NCI-H526 treated with DMSO at 0.1 percent for 48 hours (cell line): ENCODE results near the gene ATXN10.
"Not testable (repeated sequence)": the region's sequence is repeated elsewhere in the genome, so short reads cannot be mapped to it uniquely, and the experiment has no call there.

ENCODE experiments used
- DNase-seq: peaks from one replicate; lab custom pipeline; 2025; lab: John Stamatoyannopoulos, UW

Gene ATXN10

GRCh38 chr22:45678961-45679912 is 7.6 kb downstream of the ATXN10 start:
- DNase-seq = no peak

- DNase-seq = no peak
These were observed 9.5 kb downstream of the ATXN10 start for GRCh38 chr22:45680932-45681700.

GRCh38 chr22:45682064-45682463 is 10.4 kb downstream of the ATXN10 start:
- no peak for DNase-seq

DNA sequence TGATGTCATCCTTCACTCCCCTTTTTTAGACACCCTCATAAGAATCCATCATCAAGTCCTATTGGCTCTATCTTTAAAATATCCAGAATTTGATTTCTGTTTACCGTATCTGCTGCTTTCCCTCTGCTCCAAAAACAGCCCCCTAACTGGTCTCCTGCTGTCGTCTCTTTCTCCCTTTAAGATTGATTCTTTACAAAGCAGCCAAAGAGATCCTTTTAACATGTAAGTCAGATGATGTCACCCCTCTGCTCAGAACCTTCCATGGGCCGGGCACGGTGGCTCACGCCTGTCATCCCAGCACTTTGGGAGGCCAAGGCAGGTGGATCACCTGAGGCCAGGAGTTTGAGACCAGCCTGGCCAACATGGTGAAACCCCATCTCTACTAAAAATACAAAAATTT is 11.1 kb downstream of the ATXN10 start:
- DNase-seq = not testable (repeated sequence)

- no peak for DNase-seq
These were observed 11.6 kb downstream of the ATXN10 start for GRCh38 chr22:45683248-45683647.

DNA sequence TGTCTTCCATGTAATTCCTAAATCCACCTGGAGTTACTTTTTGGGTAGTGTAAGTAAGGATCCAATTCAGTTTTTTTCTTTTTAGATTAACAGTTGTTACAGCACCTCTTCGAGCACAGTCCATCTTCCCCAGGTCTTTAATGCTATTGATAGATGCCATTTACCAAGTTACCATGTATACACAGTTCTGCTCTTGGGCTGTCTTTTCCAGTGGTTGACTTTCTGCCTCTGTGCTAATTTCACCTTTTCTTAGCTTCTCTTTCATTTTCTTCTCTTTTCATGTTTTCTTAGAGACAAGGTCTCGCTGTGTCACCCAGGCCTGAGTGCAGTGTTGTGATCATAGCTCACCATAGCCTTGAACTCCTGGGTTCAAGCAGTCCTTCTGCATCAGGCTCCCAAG is 12.0 kb downstream of the ATXN10 start:
- DNase-seq = no peak

DNA sequence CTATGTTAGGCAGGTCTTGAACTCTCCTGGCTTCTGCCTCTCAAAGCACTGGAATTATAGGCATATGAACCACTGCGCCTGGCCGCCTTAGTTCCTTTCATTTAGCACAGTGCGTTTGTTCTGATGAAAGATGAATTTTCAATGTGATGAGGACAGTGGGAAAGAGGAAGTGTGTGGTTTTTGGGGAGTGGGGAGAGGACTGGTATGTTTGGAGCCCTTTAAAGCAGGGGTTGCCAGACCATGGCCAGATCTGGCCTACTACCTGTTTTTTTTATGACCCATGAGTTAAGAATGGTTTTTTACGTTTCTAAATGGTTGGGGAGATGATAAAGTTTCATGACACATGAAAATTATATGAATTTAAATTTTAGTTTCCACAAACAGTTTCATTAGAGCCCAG is 12.5 kb downstream of the ATXN10 start:
- DNase-seq = no peak

GRCh38 chr22:45684752-45685574 is 13.3 kb downstream of the ATXN10 start:
- no peak for DNase-seq

GRCh38 chr22:45686004-45686403 is 14.4 kb downstream of the ATXN10 start:
- DNase-seq = no peak

- DNase-seq = no peak
These were observed 15.2 kb downstream of the ATXN10 start for GRCh38 chr22:45686836-45687235.

- DNase-seq = no peak
These were observed 17.0 kb downstream of the ATXN10 start for GRCh38 chr22:45688600-45689080.

DNA sequence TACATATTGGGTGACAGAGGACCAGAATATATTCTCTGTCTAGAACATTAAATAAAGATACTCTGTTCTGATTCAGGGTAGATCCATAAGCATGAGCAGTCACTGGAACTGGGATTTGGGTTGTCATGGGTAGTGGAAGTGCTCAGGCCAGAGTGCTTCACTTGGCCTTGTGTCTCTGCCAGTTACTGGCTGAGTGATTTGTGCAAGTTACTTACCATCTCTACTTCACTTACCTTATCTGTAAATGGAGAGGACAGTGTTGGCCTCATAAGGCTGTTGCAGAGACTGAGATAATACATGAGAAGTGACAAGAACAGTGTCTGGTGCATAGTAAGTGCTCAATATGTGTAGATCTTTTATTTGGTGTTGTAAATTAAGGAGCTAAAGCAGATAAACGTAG is 17.6 kb downstream of the ATXN10 start:
- no peak for DNase-seq

DNA sequence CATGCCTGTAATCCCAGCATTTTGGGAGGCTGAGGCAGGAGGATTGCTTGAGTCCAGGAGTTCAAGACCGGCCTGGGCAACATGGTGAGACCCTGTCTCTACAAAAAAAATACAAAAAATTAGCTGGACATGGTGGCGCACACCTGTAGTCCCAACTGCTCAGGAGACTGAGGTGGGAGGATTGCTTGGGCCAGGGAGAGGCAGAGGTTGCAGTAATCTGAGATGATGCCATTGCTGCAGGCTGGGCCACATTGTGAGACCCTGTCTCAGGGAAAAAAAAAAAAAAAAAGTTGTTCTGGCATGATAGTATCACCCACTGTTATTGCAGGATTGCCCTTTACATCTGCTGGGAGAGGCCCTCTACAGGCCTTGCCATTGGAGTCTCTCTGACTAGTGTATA is 18.4 kb downstream of the ATXN10 start:
- DNase-seq = no peak

DNA sequence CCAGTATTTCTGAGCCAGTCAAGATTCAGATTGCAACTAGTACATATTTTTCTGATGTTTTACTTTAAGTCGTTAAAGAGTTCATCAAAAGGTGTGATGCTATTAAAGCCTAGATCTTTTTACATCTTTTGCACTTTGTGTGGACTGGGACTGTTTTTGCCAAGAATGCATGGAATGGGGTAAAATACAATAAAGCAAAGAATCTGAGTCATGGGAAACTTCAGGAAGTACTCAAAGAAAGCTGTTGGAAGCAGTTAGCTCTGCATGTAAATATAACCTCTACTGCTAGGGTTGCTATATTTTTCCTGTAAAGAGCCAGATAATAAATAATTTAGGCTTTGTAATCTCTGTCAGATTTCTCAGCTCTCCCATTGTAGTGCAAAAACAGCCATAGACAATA is 20.9 kb downstream of the ATXN10 start:
- DNase-seq = no peak

DNA sequence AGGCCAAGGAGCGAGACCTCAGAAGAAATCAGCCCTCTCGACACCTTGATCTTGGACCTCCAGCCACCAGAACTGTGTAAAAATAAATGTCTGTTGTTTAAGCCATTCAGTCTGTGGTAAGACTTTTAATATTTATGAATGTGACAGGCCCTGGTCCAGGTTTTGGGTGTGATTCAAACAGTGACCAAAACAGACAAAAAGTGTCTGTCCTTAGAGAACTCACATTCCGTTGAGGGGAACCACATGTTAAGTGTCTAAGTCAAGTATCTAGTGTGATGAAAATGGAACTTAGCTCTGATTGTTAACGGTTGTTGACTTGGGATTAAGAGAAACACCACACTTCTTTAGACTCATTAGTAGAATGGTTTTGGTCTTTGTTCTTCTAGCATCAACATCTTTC is 22.2 kb downstream of the ATXN10 start:
- DNase-seq = no peak

GRCh38 chr22:45696227-45696626 is 24.6 kb downstream of the ATXN10 start:
- no peak for DNase-seq

- no peak for DNase-seq
These were observed 26.5 kb downstream of the ATXN10 start for GRCh38 chr22:45698094-45698493.

DNA sequence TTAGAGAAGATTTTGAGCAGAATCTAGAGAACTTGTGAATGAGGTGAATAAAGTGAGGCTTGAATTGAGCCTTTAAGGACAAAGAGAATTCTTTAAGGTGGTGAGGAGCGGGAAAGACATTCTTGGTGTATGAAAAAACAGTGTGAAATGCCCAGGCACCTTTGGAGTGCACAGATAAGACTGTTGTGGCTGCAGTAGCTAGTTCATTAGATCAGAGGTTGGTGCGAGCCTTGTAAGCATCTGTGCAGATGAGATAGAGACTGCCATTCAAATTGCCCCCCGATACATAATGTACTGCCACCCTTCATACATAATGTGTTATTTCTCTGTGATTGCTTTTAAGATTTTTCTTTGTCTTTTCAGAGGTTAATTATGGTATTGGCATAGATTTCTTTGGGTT is 31.3 kb downstream of the ATXN10 start:
- DNase-seq = no peak

DNA sequence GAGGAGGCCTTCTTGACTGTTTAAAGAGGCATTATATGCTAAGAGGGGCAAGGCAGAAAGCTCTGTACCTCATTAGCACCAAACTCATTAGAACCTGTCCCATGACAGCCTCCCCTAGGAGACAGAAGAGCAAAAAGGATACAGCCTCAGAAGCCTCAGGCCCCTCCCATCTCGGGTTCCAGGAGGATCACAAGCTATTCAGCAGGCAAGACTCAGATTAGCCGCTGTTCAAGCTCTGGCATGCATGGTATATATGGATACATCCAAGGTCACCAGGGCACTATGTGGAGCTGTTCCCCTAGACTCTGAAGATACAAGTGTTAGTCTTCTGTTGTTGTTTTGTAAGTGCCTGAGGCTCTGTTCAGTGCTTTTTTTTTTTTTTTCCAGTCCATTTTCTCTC is 32.1 kb downstream of the ATXN10 start:
- DNase-seq = no peak

GRCh38 chr22:45704648-45705047 is 33.0 kb downstream of the ATXN10 start:
- DNase-seq = no peak

DNA sequence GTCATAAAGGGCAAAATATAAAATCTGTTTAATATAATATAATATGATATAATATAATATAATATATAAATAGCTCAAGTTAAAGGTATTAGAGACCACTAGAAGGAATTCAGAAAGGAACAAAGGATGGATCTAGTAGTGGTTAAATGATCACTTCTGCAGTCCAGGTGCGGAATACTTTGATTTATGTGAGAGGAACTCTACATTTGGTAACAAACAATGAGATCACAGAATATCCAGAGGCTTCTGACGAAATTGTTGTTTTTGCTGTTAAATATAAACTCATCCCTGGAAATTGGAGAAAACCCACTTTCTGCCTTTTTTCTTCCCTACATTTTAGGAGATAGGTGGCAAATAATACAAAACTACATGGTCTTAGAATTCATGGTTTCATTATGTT is 36.0 kb downstream of the ATXN10 start:
- no peak for DNase-seq

DNA sequence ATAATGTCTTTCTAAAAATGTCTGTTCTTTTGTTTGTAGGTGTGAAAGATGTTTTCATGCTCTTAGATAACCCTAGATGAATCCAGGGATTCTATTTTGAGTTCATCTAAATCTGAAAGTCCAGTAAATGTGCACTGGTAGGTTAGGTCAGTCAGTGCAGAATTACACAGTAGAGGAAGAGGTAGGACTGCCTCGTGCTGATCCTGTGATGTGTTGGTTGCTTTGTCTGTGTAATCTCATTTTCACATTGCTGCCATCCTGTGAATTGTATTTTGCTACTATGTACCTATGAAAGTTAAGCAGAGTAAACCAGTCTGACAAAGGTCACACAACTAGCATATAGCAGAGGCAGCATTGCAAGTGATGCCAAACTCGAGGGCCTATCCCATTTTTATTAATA is 36.5 kb downstream of the ATXN10 start:
- DNase-seq = no peak
